Breast epithelium (tissue), 3 donors: ENCODE data around the gene TRPM3.

Source experiments
- POLR2A ChIP-seq: fragments of 450-650 bp; IDR thresholded peaks from one replicate; pipeline ENCODE4 v1.6.1; 2016; ENCODE audit warnings: antibody characterized with exemption, mild to moderate bottlenecking, moderate library complexity
- TF ChIP-seq, protein P1 (sequence below), 3 donors: fragments of 450-650 bp; IDR thresholded peaks; one replicate each; pipeline ENCODE4 v1.5.1; 2016 to 2017; ENCODE audit warnings: antibody characterized with exemption in 3 of 3, mild to moderate bottlenecking in 3 of 3, moderate library complexity in 3 of 3

DNA sequence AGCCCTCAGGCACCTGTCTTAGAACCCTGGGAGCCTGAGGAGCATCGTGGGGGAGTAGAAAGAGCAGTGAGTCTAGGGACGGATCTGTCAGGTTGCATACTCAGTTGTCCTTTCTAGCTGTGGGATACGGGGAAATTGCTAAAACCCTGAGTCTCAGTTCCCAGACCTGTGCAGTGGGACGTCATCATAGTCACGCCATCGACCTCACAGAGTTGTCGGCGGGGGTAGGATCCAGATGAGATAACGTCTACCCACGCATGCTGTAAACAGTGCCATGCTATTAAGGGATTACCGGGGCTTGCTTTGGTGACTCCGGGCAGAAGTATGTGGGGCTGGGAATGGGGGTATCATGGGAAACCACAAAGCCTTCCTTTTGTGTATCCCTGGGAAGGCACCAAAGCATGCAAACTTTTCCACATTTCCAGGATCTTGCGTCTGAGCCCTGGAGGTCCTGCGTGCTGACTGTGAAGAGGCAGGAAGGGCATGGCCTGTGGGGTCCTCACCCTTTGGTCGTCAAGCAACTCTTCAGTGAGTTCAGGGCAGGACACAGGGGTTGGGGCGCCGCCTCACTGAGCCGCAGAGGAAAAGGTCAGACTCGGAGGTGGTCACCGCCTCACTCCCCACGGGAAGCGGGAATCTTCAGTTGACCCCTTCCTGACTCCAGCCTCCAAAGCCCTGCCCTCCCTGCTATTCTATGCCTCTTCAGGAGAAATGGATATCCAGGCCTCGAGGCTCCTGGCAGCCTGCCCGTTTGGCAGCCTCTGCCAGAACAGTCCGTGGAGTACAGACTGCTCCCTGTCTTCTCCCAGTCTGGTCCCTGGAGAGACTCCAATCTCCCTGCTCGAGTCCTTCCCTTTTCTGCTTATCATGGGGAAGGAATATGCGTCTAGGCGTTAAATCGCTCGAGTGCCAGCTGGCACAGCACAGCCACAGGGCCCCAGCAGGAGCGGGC lies 520.1 kb downstream of the TRPM3 start:
- no peak for TF ChIP-seq POLR2A
- TF ChIP-seq, protein P1, sequence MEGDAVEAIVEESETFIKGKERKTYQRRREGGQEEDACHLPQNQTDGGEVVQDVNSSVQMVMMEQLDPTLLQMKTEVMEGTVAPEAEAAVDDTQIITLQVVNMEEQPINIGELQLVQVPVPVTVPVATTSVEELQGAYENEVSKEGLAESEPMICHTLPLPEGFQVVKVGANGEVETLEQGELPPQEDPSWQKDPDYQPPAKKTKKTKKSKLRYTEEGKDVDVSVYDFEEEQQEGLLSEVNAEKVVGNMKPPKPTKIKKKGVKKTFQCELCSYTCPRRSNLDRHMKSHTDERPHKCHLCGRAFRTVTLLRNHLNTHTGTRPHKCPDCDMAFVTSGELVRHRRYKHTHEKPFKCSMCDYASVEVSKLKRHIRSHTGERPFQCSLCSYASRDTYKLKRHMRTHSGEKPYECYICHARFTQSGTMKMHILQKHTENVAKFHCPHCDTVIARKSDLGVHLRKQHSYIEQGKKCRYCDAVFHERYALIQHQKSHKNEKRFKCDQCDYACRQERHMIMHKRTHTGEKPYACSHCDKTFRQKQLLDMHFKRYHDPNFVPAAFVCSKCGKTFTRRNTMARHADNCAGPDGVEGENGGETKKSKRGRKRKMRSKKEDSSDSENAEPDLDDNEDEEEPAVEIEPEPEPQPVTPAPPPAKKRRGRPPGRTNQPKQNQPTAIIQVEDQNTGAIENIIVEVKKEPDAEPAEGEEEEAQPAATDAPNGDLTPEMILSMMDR (IDR thresholded peaks at IDR 0.05) = no peak
